PFSK-1 (cell line): ENCODE measurements around the gene MRPL19.

ENCODE experiments used
- POLR2AphosphoS5 ChIP-seq: IDR thresholded peaks from 2 replicates; pipeline ENCODE4 v1.6.1; 2012; ENCODE audit warnings: low read depth, mild to moderate bottlenecking, control low read depth, low read length, moderate library complexity
- SIN3A ChIP-seq: IDR thresholded peaks from 2 replicates; pipeline ENCODE4 v1.6.1; 2012; ENCODE audit warnings: mild to moderate bottlenecking, low read length, moderate library complexity, borderline replicate concordance; ENCODE audit not compliant: insufficient read depth
- TAF1 ChIP-seq: IDR thresholded peaks from 2 replicates; pipeline ENCODE4 v1.6.1; 2012; ENCODE audit warnings: low read length, control low read depth, borderline replicate concordance; ENCODE audit not compliant: insufficient read depth

DNA sequence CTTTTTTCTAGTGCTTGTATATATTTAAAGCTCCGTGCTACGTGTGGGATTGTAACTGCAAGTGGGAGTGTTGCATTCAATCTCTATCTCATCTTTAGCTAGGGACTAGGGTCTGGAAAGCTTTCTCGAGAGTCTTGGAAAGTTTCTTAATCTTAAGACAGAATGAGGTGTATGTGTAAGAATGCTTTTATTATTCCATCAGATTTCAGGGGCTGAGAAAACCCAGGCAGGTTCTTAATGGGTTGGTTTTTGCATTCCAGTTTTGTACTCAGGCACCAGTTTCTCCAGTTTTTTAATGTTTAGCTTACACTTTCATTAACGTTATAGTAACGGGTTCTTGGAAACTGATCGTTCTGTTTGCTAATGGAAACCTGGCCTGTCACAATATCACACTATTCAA lies 20.3 kb downstream of the MRPL19 start:
- TF ChIP-seq TAF1: no peak
- no peak for TF ChIP-seq POLR2AphosphoS5
- TF ChIP-seq SIN3A: no peak
